GM21619 (cell line): ENCODE measurements around the gene MUC20.

Source experiments
- ATAC-seq: cut with Tn5 transposase; IDR thresholded peaks from one replicate; pipeline ENCODE4 v1.9.1; 2021; ENCODE audit not compliant: unreplicated experiment

Gene MUC20

DNA sequence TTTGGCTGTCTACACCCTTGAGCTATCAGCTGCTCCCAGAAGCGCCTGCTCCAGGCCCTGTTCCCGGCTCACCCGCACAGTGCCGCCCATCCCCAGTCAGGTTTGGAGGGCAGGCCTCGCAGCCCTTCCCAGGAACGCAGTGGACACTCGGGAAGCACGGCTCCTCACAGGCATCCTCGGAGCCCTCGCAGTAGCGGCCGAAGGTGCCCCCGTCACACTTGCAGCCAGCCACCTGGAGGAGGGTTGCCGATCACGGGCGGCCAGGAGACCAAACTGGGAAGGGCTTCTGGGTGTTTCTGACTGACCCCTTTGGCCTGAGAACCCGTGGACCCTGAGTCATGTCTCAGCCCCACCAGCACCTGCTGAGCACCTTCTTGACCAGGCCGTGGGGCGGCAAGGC lies 33.4 kb downstream of the MUC20 start:
- no peak for ATAC-seq

DNA sequence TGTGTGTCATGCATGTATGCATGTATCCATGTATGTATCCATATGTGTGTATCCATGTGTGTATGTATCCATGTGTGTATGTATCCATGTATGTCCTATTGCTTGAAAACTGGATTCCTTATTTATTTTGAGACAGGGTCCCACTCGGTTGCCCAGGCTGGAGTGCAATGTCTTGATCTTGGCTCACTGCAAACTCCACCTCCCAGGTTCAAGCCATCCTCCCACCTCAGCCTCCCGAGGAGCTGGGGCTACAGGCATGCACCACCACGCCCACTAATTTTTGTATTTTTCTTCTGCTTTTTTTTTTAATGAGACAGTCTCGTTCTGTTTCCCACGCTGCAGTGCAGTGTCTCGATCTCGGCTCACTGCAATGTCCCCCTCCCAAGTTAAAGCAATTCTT lies 34.1 kb downstream of the MUC20 start:
- ATAC-seq: no peak

- ATAC-seq: no peak
Measured at GRCh38 chr3:195755391-195755790, 34.6 kb downstream of the MUC20 start.

- no peak for ATAC-seq
Measured at GRCh38 chr3:195755791-195756676, 35.3 kb downstream of the MUC20 start.

- ATAC-seq: no peak
Measured at GRCh38 chr3:195757438-195757770, 36.6 kb downstream of the MUC20 start.

DNA sequence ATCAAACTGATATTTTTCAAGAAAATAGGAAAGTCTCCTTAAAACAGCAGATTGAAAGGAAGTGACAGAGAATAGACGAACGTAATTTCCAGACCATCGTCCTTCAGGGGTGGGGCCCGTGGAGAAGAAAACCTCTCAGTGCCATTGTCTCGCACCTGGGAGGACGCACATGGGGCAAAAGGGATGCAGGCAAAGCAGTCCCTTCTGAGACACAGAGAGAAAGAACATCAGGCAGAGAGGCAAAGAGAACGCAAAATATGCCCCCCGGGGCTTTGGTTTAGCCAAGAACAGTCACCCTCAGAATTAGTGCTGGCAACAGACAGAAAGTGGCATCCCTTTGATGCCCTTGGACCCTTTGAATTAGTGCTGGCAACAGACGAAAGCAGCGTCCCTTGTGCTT lies 37.0 kb downstream of the MUC20 start:
- no peak for ATAC-seq

DNA sequence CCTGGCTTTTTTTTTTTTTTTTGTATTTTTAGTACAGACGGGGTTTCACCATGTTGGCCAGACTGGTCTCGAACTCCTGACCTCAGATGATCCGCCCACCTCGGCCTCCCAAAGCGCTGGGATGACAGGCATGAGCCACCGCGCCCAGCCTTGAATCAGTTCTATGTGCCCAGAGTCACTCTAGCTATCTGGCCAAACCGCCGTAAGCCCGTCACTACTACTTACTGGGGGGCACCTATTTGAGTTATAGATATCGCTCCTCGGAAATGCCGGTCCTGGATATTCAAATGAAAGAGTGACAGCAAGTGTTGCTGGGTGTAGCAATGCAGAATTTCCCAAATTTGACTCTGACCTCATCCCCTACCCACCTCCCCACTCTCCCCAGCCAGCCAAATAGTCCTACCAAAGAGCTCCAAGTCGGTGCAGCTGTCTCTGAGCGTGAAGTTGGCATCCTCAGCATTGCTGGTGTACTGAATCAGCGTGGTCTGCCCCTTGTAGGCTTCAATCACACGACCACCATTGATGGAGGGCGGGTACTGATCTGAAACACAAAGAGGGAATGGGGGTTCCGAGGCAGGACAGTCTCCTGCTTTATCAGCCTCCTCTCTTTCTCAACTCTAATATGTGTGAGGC lies 38.1 kb downstream of the MUC20 start:
- no peak for ATAC-seq

GRCh38 chr3:195760345-195761122 lies 39.8 kb downstream of the MUC20 start:
- ATAC-seq: no peak

DNA sequence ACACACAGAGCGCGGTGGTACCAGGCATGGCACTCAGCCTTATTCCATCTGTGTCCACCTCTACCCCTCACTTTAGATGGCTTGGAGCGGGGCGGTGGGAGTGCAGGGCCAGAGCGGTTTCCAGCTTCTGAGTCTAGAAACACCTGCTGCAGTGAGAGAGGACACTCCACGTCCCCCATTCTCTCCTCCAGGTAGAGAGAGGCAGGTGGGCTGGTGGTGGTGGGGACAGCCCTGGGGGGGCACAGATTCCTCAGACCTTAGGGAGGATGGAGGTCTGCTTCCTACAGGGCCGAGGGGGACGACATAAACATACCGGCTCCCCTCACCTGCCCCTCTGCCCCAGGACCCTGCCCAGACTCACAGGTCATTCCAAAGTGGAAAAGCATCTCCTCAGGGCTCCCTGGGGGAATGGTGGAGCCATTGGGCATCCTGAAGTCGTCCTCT lies 40.4 kb downstream of the MUC20 start:
- no peak for ATAC-seq

DNA sequence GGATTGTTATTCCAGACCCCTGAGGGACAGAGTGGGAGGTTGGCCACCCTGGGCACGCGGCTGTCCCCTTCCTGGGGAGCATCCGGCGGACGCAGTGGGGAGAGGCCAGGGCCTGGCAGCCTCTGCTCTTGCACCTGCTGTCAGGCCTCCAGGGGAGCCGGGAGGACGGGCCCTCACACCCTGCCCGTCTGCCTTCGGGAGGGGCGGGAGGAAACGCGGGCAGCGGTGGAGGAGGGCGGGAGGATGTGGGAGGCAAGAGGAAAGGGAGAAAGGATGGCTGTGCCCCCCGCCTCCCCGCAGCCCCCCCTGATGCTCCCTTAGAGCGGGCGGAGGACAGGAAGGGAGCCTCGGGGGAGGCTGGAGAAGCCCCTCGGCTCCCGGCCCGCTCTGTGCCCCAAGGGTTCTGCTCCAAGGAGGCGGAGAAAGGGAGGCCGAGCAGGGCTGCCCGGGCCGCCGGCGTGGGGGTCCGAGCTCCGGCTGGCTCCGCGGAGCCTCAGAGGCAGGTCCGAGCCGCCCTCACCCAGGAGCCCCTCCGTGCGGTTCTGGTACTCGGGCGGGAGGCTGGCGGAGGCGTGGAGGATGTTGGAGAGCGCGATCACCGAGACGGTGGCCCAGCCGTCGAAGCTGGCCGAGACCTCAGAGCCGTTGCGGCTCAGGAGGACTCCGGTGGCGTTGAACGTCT lies 40.9 kb downstream of the MUC20 start:
- ATAC-seq: no peak

DNA sequence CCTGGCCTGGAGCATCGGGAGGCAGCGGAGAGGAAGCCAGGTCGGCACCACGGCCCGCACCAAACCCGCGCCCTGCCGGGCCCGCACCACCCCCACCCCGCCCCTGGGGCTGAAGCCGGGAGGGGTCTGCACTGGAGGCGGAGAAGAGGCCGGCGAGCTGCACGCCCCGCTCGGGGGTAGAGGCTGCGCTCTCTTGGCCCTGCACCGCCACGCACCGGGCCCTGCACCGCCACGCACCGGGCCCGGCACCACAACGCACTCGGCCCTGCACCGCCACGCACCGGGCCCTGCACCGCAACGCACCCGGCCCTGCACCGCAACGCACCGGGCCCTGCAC lies 41.4 kb downstream of the MUC20 start:
- no peak for ATAC-seq

- ATAC-seq: no peak
Measured at GRCh38 chr3:195762611-195763010, 41.8 kb downstream of the MUC20 start.

DNA sequence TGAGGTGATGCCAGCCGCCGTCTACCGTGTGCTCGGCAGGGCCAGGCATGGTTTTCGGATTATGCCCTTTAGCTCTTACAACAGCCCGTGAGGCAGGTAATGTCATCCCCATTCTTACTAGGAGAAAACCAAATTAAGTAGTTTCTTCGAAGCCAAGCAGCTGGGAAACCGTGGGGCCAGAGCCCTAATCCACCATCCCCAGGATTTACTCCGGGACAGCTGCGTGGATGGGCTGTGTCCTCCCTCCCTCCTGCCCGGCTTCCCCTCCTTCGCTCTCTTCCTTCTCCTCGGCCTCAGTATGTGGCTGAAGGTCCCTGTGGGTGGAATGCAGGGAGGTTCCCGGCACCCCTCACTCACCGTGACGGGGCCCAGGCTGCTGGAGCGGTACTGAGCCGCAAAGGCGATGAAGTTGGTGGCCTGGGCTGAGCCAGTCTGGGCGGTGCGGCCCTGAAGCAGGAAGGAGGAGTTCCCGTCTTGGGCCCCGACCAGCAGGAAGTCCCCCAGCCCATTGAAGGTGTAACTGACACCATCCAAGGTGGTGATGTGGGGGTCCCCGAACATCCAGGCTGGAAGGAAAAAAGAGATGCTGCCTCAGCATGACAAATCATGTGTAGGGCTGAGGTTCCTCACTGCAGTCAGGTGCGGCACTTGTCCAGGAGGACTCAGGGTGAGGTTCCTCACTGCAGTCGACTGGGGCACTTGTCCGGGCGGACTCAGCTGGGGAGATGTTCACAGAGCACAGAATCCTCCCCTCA lies 42.5 kb downstream of the MUC20 start:
- ATAC-seq: no peak

GRCh38 chr3:195763843-195764825 lies 43.4 kb downstream of the MUC20 start:
- ATAC-seq: no peak

GRCh38 chr3:195764961-195765706 lies 44.4 kb downstream of the MUC20 start:
- ATAC-seq: no peak

- ATAC-seq: no peak
Measured at GRCh38 chr3:195766671-195767070, 45.9 kb downstream of the MUC20 start.

DNA sequence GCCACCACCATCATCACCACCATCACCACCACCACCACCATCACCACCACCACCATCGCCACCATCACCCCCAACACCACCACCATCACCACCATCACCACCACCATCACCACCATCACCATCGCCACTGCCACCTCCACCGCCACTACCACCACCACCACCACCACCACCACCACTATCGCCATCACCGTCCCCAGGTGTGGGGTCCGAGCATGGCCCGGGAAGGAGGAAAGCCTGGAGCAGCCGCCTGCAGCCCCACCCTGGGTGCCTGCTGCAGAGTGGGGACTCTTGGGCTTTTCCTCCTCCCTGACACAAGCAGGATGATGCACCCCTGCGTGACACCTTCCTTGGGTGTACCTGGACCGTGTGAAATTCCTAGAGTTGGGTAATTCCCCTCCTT lies 47.0 kb downstream of the MUC20 start:
- no peak for ATAC-seq

DNA sequence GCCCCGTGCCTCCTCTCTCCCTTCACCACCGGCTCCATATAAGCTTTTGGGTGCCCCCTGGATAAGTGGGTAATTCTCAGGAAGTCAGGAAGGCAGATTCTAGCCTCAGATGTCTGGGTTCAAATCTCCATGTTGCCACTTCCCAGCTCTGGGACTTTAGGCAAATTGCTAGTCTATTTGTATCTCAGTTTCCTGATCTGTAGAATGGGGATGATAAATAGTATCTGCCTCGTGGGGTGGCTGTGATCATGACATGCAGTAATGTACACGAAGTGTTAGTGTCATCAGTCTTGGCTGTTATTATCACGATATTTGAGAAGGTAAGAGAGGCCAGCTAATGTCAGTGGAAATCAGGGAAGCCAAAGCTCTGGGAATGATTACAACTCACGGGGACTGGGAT lies 47.6 kb downstream of the MUC20 start:
- ATAC-seq: no peak

GRCh38 chr3:195768831-195769303 lies 48.1 kb downstream of the MUC20 start:
- ATAC-seq: no peak
